Measurements from ENCODE around the gene ASB18.

GRCh38 chr2:236156860-236157194, 107.4 kb downstream of the ASB18 start:
- TF ChIP-seq STAT1 (conservative IDR thresholded peaks at IDR 0.05) (no peak), USF1 (IDR thresholded peaks at IDR 0.05; ENCODE audit: borderline replicate concordance, extremely low read length, insufficient read depth, low read depth, low read length) (no peak), POLR2A (IDR thresholded peaks at IDR 0.05; ENCODE audit: low read depth, low read length) (no peak), RAD21 (IDR thresholded peaks at IDR 0.05; ENCODE audit: insufficient read depth, low read depth, low read length) (no peak), CTCF (IDR thresholded peaks at IDR 0.05 in 2 of 3, conservative IDR thresholded peaks at IDR 0.05 in 1 of 3; ENCODE audit: control insufficient read depth in 2 of 3, extremely low read depth in 1 of 3, insufficient read depth in 1 of 3, low read depth in 3 of 3, low read length in 3 of 3) (no peak), RELA (IDR thresholded peaks at IDR 0.05; ENCODE audit: borderline replicate concordance, partially characterized antibody) (no peak)

All from GM12878 (cell line).